ENCODE measurements around the gene KCNQ5.

- TF ChIP-seq POLR2AphosphoS5 (IDR thresholded peaks at IDR 0.05; ENCODE audit: insufficient read depth in 1 of 2, low read depth in 1 of 2): no peak
- no peak for TF ChIP-seq CTCF (IDR thresholded peaks at IDR 0.05)
Observed at GRCh38 chr6:73017476-73017875, 395.6 kb downstream of the KCNQ5 start.

Data from vagina (tissue), 2 donors.